Measurements from ENCODE around the gene USP48.

Gene USP48

GRCh38 chr1:21629971-21630370 is 153.0 kb downstream of the USP48 start:
- DNase-seq (ENCODE audit: low spot score), result no peak
- no peak overlapping the region for H3K4me3 ChIP-seq
- no peak overlapping the region for H3K27ac ChIP-seq
- TF ChIP-seq CTCF (IDR thresholded peaks at IDR 0.05), result no peak

DNA sequence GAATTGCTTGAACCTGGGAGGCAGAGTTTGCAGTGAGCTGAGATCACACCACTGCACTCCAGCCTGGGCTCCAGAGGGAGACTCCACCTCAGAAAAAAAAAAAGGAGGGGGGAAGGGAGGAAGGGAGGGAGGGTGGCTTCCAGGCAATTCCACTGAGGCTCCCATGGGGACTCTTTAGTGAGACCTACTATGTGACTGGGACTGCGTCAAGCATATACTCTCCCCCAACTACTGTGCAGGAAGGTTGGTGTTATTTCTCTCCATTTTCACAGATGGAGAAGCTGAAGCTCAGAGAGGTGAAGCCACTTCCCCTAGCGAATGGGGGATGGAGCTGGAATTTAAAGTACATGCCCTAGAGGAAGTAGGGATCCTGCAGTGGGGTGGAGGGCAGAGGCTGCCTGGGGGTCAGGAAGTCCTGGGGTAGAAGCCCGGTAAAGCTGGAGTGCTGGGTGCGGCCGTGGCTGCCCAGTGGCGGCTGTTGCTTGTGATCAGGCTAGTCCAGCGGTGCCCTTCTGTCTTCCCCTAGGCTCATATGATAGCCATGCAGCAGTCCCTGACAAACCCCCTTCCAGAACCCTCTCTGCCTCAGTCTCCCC is 154.1 kb downstream of the USP48 start:
- no peak for TF ChIP-seq CTCF (IDR thresholded peaks at IDR 0.05)

More for the DNA sequence above, 154.1 kb downstream of the USP48 start:
- no peak overlapping the region for H3K4me3 ChIP-seq
- DNase-seq (ENCODE audit: low spot score), result no peak
- H3K27ac ChIP-seq, result no peak overlapping the region
